Astrocyte of the cerebellum (primary cell): ENCODE data around the gene TDRD12.

Experiments
- DNase-seq: peaks from one replicate; pipeline ENCODE4 v3.0.0-alpha.2; 2011; ENCODE audit warnings: low read depth
- H3K4me3 ChIP-seq: 2 replicates; pipeline ENCODE4 v1.5.1; 2011; ENCODE audit warnings: mild to moderate bottlenecking, low read depth, low read length, moderate library complexity
- in situ Hi-C: cut with HindIII; loops from 2 replicates; pipeline ENCODE4 v1.10.0; 2017; ENCODE audit warnings: low sequenced_read_pairs
- TF ChIP-seq, protein P1 (sequence below): IDR thresholded peaks from 2 replicates; pipeline ENCODE4 v1.5.1; 2012; ENCODE audit warnings: low read length, low read depth, moderate library complexity, mild to moderate bottlenecking; ENCODE audit errors: missing control alignments

Gene TDRD12

DNA sequence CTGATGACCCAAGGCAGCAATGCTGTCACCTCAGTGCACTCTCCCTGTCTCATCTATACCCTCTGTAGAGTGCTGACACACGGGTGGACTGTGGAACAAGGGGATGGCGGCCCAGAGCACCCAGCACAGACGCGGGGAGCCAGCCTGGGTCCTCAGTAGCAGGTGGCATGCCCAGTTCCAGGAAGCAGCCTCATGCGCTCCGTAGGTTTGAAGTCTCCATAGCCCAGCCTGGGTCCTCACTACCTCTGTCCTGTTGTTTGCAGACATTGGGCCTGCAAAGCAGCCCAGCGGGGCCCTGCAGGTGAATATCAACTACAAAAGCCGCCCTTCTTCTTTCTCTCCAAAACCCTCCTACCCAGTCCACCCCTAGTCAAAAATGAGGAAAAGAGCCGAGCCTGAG, 155.0 kb downstream of the TDRD12 start:
- no peak for DNase-seq
- TF ChIP-seq, protein P1, sequence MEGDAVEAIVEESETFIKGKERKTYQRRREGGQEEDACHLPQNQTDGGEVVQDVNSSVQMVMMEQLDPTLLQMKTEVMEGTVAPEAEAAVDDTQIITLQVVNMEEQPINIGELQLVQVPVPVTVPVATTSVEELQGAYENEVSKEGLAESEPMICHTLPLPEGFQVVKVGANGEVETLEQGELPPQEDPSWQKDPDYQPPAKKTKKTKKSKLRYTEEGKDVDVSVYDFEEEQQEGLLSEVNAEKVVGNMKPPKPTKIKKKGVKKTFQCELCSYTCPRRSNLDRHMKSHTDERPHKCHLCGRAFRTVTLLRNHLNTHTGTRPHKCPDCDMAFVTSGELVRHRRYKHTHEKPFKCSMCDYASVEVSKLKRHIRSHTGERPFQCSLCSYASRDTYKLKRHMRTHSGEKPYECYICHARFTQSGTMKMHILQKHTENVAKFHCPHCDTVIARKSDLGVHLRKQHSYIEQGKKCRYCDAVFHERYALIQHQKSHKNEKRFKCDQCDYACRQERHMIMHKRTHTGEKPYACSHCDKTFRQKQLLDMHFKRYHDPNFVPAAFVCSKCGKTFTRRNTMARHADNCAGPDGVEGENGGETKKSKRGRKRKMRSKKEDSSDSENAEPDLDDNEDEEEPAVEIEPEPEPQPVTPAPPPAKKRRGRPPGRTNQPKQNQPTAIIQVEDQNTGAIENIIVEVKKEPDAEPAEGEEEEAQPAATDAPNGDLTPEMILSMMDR, result no peak
- no peak overlapping the region for H3K4me3 ChIP-seq
- in situ Hi-C loops, result no loop called here

DNA sequence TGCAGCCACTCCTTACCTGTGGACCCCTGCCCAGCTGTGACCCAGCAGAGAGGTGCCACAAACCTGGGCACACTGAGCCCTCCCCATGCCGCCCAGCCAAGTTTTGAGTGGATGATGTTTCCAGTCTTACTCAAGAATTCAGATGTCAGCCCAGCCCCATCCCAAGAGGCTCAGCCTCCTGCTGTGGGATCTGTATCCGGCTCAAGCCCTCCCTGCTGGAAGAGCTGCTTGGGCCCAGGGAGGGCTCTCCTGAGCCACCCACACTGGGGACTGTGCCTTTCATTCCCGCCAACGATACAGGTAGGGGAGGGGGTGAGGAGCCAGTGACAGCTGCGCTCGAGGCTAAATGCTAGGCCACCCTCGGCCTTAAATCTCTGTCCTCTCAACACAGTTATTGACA, 155.9 kb downstream of the TDRD12 start:
- TF ChIP-seq, protein P1, result no peak
- DNase-seq, result no peak
- in situ Hi-C loops, result no loop called here
- H3K4me3 ChIP-seq, result no peak overlapping the region

DNA sequence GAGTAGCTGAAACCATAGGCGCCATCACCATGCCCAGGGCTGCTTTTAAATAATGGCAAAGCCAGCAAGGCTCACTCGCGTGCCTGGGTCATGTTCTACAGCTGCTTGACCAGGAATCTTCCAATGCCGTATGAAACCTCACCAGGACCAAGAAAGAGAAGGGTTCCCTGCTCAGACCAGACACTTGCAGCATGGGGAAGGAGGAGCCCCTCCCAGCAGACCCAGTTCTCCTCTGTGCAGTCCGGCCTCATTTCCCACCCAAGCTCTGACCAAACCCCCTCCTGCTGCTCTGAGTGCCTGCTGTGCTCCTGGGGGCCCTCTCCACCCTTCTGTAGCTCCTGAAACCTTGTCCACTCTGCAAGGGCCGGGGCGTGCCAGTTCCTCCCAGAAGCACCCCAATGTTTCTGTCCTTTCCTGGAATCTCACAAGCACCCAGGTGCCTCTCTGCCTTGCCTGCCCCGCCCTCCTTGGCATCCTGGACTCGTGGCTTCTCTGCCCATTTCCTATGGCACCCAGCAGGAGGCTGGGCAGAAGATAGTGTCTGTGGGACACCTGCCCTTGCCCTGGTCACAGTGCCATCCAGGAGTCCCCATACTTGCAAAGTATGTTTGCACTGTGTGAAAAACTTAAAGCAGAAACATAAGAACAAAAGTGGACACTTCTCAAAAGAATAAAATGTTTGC, 156.8 kb downstream of the TDRD12 start:
- in situ Hi-C loops, result no loop called here
- no peak for DNase-seq
- TF ChIP-seq, protein P1, result no peak
- H3K4me3 ChIP-seq, result no peak overlapping the region

DNA sequence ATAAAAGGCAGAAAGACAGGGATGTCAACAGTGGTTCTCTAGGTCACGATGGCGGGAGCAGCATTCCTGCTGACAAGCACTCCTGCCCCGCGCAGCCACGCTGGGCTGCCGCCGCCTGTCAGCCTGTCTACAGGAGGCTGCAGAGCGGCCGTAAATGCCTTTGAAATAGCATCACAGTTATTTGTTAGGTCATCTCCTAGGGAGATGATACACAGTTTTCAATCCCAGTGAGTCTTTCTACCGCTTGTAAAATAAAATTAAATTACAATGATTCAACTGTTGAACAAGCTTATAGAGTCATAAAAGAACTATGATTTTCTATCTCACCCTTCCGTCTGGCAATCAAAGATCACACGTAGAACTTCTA, 157.3 kb downstream of the TDRD12 start:
- TF ChIP-seq, protein P1, result no peak
- peak; percentile 29 for DNase-seq
- no peak overlapping the region for H3K4me3 ChIP-seq
- in situ Hi-C loops, result no loop called here
